ENCODE data around the gene MTPN. TPM values are rescaled to one million over a fixed set of nuclear protein-coding genes. Genes with fewer than 3 reads are reported as not detected.

MTPN gene
- total RNA-seq, 4 donors from 2014 or later, result 48.5 to 94.2 (median 58.7) TPM

GRCh38 chr7:135929249-135929648 lies 47.9 kb downstream of the MTPN start:
- Histone ChIP-seq H3K9me3 (no peaks in the 10 kb centered on the region), H3K4me3 (no peak overlapping the region), H3K27me3 (no peaks in the 10 kb centered on the region), H3K4me1 (peaks cover 31 to 32% of the 10 kb centered on the region in 2 donors), H3K27ac (no peak overlapping the region), H3K36me3 (peaks cover 0 to 5% of the 10 kb centered on the region in 2 donors)
- TF ChIP-seq POLR2A (IDR thresholded peaks at IDR 0.05) (no peak), CTCF (IDR thresholded peaks at IDR 0.05 in 4 of 5, conservative IDR thresholded peaks at IDR 0.05 in 1 of 5) (no peak)
- intact Hi-C loops (cut with DNase I; ENCODE audit: low total_unique reads), result no loop called here
- in situ Hi-C loops (cut with MboI; ENCODE audit: low sequenced_read_pairs in 4 of 4), result no loop called here
- ATAC-seq (no peak), DNase-seq (no peak)

GRCh38 chr7:135928136-135928535 lies 49.0 kb downstream of the MTPN start:
- DNase-seq, result no peak
- Histone ChIP-seq H3K4me1 (peaks cover 22 to 25% of the 10 kb centered on the region in 2 donors), H3K9me3 (no peaks in the 10 kb centered on the region), H3K36me3 (peaks cover 0 to 5% of the 10 kb centered on the region in 2 donors), H3K27me3 (no peaks in the 10 kb centered on the region), H3K4me3 (no peak overlapping the region), H3K27ac (no peak overlapping the region)
- ATAC-seq, result no peak
- no peak for TF ChIP-seq CTCF (IDR thresholded peaks at IDR 0.05 in 4 of 5, conservative IDR thresholded peaks at IDR 0.05 in 1 of 5)
- no peak for TF ChIP-seq POLR2A (IDR thresholded peaks at IDR 0.05)
- in situ Hi-C loops (cut with MboI; ENCODE audit: low sequenced_read_pairs in 4 of 4), result no loop called here
- intact Hi-C loops (cut with DNase I; ENCODE audit: low total_unique reads), result no loop called here

GRCh38 chr7:135925210-135925609 lies 51.9 kb downstream of the MTPN start:
- peaks cover 0 to 5% of the 10 kb centered on the region in 2 donors for H3K36me3 ChIP-seq
- DNase-seq, result no peak
- no peak overlapping the region for H3K4me3 ChIP-seq
- H3K27me3 ChIP-seq, result no peaks in the 10 kb centered on the region
- ATAC-seq, result no peak
- in situ Hi-C loops (cut with MboI; ENCODE audit: low sequenced_read_pairs in 4 of 4), result no loop called here
- TF ChIP-seq CTCF (IDR thresholded peaks at IDR 0.05 in 4 of 5, conservative IDR thresholded peaks at IDR 0.05 in 1 of 5) (no peak), POLR2A (IDR thresholded peaks at IDR 0.05) (no peak)
- intact Hi-C loops (cut with DNase I; ENCODE audit: low total_unique reads), result no loop called here
- peaks cover 12% of the 10 kb centered on the region in 2 donors for H3K4me1 ChIP-seq
- H3K9me3 ChIP-seq, result no peaks in the 10 kb centered on the region
- H3K27ac ChIP-seq, result no peak overlapping the region

- TF ChIP-seq POLR2A (IDR thresholded peaks at IDR 0.05) (no peak), CTCF (IDR thresholded peaks at IDR 0.05 in 4 of 5, conservative IDR thresholded peaks at IDR 0.05 in 1 of 5) (no peak)
- DNase-seq, result no peak
- Histone ChIP-seq H3K27ac (no peak overlapping the region), H3K36me3 (peaks cover 0 to 5% of the 10 kb centered on the region in 2 donors), H3K4me3 (no peak overlapping the region), H3K27me3 (no peaks in the 10 kb centered on the region), H3K9me3 (no peaks in the 10 kb centered on the region), H3K4me1 (peaks cover 5 to 9% of the 10 kb centered on the region in 2 donors)
- intact Hi-C loops (cut with DNase I; ENCODE audit: low total_unique reads) (no loop called here), in situ Hi-C loops (cut with MboI; ENCODE audit: low sequenced_read_pairs in 4 of 4) (no loop called here)
- ATAC-seq, result no peak
These were observed 52.9 kb downstream of the MTPN start for GRCh38 chr7:135924302-135924701.

GRCh38 chr7:135922263-135922662 lies 54.9 kb downstream of the MTPN start:
- H3K27me3 ChIP-seq, result no peaks in the 10 kb centered on the region
- no peak for ATAC-seq
- H3K27ac ChIP-seq, result no peak overlapping the region
- DNase-seq, result no peak
- no peaks in the 10 kb centered on the region for H3K4me1 ChIP-seq
- in situ Hi-C loops (cut with MboI; ENCODE audit: low sequenced_read_pairs in 4 of 4) (no loop called here), intact Hi-C loops (cut with DNase I; ENCODE audit: low total_unique reads) (no loop called here)
- H3K4me3 ChIP-seq, result no peak overlapping the region
- no peaks in the 10 kb centered on the region for H3K36me3 ChIP-seq
- H3K9me3 ChIP-seq, result no peaks in the 10 kb centered on the region
- no peak for TF ChIP-seq POLR2A (IDR thresholded peaks at IDR 0.05)
- TF ChIP-seq CTCF (IDR thresholded peaks at IDR 0.05 in 4 of 5, conservative IDR thresholded peaks at IDR 0.05 in 1 of 5), result no peak

All from gastrocnemius medialis (tissue), 4 donors.